BE2C (cell line): Measurements from ENCODE around the gene CACNB2.
A peak's percentile ranks its signal among the peaks of the same experiment; 100 is the strongest.

Experiments
- DNase-seq: peaks from one replicate; pipeline ENCODE4 v3.0.0-alpha.2; 2020
- H3K27me3 ChIP-seq: fragments of 250-450 bp; sonication (Bioruptor Pico); 2 replicates; pipeline ENCODE4 v1.5.1; 2020; ENCODE audit warnings: mild to moderate bottlenecking
- H3K36me3 ChIP-seq: fragments of 250-450 bp; sonication (Bioruptor Pico); 2 replicates; pipeline ENCODE4 v1.5.1; 2020; ENCODE audit warnings: mild to moderate bottlenecking
- H3K4me1 ChIP-seq: fragments of 250-450 bp; sonication (Bioruptor Pico); 2 replicates; pipeline ENCODE4 v1.5.1; 2020
- H3K4me3 ChIP-seq: 2 replicates; pipeline ENCODE4 v1.5.1; 2011; ENCODE audit warnings: low read depth, low read length
- H3K9me3 ChIP-seq: fragments of 250-450 bp; sonication (Bioruptor Pico); 2 replicates; pipeline ENCODE4 v1.5.1; 2020
- TF ChIP-seq, protein P1 (sequence below): IDR thresholded peaks from 2 replicates; pipeline ENCODE4 v1.5.1; 2012; ENCODE audit warnings: mild to moderate bottlenecking, low read depth, low read length

Gene CACNB2

GRCh38 chr10:18235477-18235876, 95.3 kb downstream of the CACNB2 start:
- Histone ChIP-seq H3K36me3 (no peaks in the 10 kb centered on the region), H3K4me1 (no peaks in the 10 kb centered on the region), H3K27me3 (no peaks in the 10 kb centered on the region), H3K9me3 (no peaks in the 10 kb centered on the region), H3K4me3 (no peak overlapping the region)
- no peak for DNase-seq
- TF ChIP-seq, protein P1, sequence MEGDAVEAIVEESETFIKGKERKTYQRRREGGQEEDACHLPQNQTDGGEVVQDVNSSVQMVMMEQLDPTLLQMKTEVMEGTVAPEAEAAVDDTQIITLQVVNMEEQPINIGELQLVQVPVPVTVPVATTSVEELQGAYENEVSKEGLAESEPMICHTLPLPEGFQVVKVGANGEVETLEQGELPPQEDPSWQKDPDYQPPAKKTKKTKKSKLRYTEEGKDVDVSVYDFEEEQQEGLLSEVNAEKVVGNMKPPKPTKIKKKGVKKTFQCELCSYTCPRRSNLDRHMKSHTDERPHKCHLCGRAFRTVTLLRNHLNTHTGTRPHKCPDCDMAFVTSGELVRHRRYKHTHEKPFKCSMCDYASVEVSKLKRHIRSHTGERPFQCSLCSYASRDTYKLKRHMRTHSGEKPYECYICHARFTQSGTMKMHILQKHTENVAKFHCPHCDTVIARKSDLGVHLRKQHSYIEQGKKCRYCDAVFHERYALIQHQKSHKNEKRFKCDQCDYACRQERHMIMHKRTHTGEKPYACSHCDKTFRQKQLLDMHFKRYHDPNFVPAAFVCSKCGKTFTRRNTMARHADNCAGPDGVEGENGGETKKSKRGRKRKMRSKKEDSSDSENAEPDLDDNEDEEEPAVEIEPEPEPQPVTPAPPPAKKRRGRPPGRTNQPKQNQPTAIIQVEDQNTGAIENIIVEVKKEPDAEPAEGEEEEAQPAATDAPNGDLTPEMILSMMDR: no peak

- H3K9me3 ChIP-seq: no peaks in the 10 kb centered on the region
- H3K36me3 ChIP-seq: no peaks in the 10 kb centered on the region
- TF ChIP-seq, protein P1: no peak
- DNase-seq: no peak
- no peaks in the 10 kb centered on the region for H3K4me1 ChIP-seq
- H3K27me3 ChIP-seq: no peaks in the 10 kb centered on the region
- H3K4me3 ChIP-seq: no peak overlapping the region
These were observed 96.5 kb downstream of the CACNB2 start for GRCh38 chr10:18236756-18237155.

- H3K4me1 ChIP-seq: no peaks in the 10 kb centered on the region
- H3K36me3 ChIP-seq: no peaks in the 10 kb centered on the region
- TF ChIP-seq, protein P1: peak; percentile 66
- no peak overlapping the region for H3K4me3 ChIP-seq
- H3K9me3 ChIP-seq: no peaks in the 10 kb centered on the region
- DNase-seq: no peak
- no peaks in the 10 kb centered on the region for H3K27me3 ChIP-seq
These were observed 98.8 kb downstream of the CACNB2 start for GRCh38 chr10:18238870-18239485.

DNA sequence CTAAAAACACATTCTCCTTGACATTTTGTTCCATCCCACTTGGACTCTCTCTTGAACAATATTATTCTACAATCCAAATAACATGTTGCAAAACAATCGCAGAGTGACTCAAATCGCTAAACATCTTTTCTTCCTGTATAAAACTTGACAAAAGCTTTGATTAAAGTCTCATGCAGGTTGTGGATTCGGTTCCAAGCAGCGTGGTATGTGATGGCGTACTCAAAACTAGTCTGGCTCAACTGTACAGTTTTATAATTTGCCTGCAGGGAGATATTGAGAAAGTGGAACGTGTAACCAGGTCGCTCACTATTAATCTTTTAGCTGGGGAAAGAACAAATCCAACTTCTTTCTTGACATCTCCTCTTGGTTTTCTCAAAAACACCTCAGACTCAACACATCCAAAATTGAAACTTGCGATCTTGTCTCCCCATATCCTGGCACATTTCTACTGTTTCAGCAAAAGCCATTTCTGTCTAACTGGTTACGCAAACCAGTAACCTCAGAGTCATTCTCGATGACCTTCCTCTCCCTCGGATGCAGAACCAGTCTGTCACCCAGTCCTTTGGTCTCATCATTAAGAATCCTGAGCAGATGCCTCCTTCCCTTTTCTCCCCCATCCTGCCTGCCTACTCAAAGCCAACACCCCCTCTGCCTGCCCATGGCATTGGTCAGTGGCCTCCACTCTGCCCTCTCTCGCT, 100.1 kb downstream of the CACNB2 start:
- Histone ChIP-seq H3K9me3 (no peaks in the 10 kb centered on the region), H3K4me3 (no peak overlapping the region), H3K36me3 (no peaks in the 10 kb centered on the region), H3K27me3 (no peaks in the 10 kb centered on the region), H3K4me1 (no peaks in the 10 kb centered on the region)
- TF ChIP-seq, protein P1: no peak
- no peak for DNase-seq

- DNase-seq: no peak
- Histone ChIP-seq H3K4me3 (no peak overlapping the region), H3K9me3 (no peaks in the 10 kb centered on the region), H3K27me3 (no peaks in the 10 kb centered on the region), H3K36me3 (no peaks in the 10 kb centered on the region), H3K4me1 (no peaks in the 10 kb centered on the region)
- TF ChIP-seq, protein P1: no peak
These were observed 106.7 kb downstream of the CACNB2 start for GRCh38 chr10:18246967-18247366.

DNA sequence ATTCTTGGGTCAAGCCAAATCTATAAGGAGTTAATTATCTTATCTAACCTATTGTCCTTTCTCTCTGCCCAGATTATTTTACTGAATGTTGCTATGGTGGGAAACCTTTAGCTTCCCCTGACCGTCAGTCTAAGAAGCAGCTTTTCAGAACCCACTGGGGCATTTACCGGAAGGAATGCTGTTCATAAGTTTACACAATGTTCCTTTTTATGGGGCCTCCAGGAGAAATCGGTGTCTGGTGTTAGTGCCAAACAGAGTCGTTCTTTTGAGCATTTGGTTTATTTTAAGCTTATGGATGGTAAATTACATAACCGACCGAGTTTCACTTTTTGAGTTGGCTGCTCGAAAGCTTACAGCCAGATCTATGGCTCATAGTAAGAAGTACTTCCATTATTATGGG, 111.9 kb downstream of the CACNB2 start:
- TF ChIP-seq, protein P1: no peak
- Histone ChIP-seq H3K4me1 (no peaks in the 10 kb centered on the region), H3K27me3 (no peaks in the 10 kb centered on the region)

More for the DNA sequence above, 111.9 kb downstream of the CACNB2 start:
- no peak for DNase-seq
- H3K9me3 ChIP-seq: no peaks in the 10 kb centered on the region
- H3K4me3 ChIP-seq: no peak overlapping the region
- no peaks in the 10 kb centered on the region for H3K36me3 ChIP-seq
